ENCODE results near the gene OPRL1.

- TF ChIP-seq CTCF (IDR thresholded peaks at IDR 0.05) (no peak), REST (IDR thresholded peaks at IDR 0.05; ENCODE audit: insufficient read depth in 1 of 2, low read depth in 2 of 2, low read length in 1 of 2) (no peak), SIN3A (IDR thresholded peaks at IDR 0.05; ENCODE audit: borderline replicate concordance, insufficient read depth, low read depth, low read length) (no peak), POLR2AphosphoS5 (IDR thresholded peaks at IDR 0.05; ENCODE audit: low read depth, low read length) (no peak)
Measured at GRCh38 chr20:64044484-64045247, 35.2 kb upstream of the OPRL1 start.

Measured in Panc1 (cell line).